ENCODE results near the gene IRF2BP1. TPM values are rescaled to one million over a fixed set of nuclear protein-coding genes. Genes with fewer than 3 reads are reported as not detected.

Gene IRF2BP1
- total RNA-seq, 1 experiment from 2014 or later, result 24.7 TPM

- no peaks in the 10 kb centered on the region for H3K36me3 ChIP-seq (ENCODE audit: low read depth)
- peak overlapping the region; percentile 75; the same call in 1 of the 2 replicates for H3K4me3 ChIP-seq
- TF ChIP-seq, protein P1, sequence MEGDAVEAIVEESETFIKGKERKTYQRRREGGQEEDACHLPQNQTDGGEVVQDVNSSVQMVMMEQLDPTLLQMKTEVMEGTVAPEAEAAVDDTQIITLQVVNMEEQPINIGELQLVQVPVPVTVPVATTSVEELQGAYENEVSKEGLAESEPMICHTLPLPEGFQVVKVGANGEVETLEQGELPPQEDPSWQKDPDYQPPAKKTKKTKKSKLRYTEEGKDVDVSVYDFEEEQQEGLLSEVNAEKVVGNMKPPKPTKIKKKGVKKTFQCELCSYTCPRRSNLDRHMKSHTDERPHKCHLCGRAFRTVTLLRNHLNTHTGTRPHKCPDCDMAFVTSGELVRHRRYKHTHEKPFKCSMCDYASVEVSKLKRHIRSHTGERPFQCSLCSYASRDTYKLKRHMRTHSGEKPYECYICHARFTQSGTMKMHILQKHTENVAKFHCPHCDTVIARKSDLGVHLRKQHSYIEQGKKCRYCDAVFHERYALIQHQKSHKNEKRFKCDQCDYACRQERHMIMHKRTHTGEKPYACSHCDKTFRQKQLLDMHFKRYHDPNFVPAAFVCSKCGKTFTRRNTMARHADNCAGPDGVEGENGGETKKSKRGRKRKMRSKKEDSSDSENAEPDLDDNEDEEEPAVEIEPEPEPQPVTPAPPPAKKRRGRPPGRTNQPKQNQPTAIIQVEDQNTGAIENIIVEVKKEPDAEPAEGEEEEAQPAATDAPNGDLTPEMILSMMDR (conservative IDR thresholded peaks at IDR 0.05), result no peak
- TF ChIP-seq EZH2 (IDR thresholded peaks at IDR 0.05; ENCODE audit: low read depth), result no peak
- intact Hi-C loops (cut with micrococcal nuclease; ENCODE audit: unreplicated experiment), result loop anchor here (1.0 to 5.0 kb wide), 3 partner anchors 67 to 133 kb away; partner anchors contain the start of gene SIX5
- no peaks in the 10 kb centered on the region for H3K9me2 ChIP-seq (ENCODE audit: insufficient read depth)
- H4K20me1 ChIP-seq (ENCODE audit: insufficient read depth), result peaks cover 32% of the 10 kb centered on the region
- H3K9me3 ChIP-seq (ENCODE audit: insufficient read depth, low read depth), result no peaks in the 10 kb centered on the region
- H3F3A ChIP-seq (ENCODE audit: insufficient read depth, low read depth), result peaks cover 31% of the 10 kb centered on the region
- H3K27me3 ChIP-seq (ENCODE audit: insufficient read depth, low read depth), result no peaks in the 10 kb centered on the region
- no peak overlapping the region for H2AFZ ChIP-seq
- ChIA-PET CTCF (interaction anchor here (0.5 to 0.6 kb wide), 3 partner anchors 37 to 378 kb away, joined by 3 to 4 read pairs (median 3); no protein-coding TSS in a partner anchor), POLR2A (ENCODE audit: unreplicated experiment) (no interaction called here)
- no peak for DNase-seq
- H3K4me2 ChIP-seq, result peak overlapping the region; percentile 80
- peaks cover 18% of the 10 kb centered on the region for H3K4me1 ChIP-seq (replicated peaks; ENCODE audit: insufficient read depth)
- no peak overlapping the region for H3K27ac ChIP-seq
- BruUV-seq (replicated peaks), result no TSS peak
- H3K79me2 ChIP-seq (ENCODE audit: low read depth), result peaks cover 23% of the 10 kb centered on the region
Measured at GRCh38 chr19:45883881-45884681, 1.9 kb downstream of the IRF2BP1 start.

DNA sequence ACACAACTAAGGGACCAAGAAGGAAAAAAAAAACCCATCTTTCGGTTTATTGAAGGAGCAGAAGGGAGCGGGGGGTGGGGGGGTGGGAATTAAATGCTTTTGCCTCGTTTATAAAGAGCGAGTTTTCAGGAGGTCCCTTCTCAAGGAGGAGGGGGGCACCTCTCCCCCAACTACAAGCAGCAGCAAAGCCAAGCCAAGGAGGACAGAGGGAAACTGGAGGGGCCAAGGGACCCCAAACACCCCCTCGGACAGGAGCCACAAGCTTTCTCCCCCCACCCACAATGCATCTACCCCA lies 2.4 kb downstream of the IRF2BP1 start:
- H2AFZ ChIP-seq, result no peak overlapping the region
- no peaks in the 10 kb centered on the region for H3K9me3 ChIP-seq (ENCODE audit: insufficient read depth, low read depth)
- peaks cover 20% of the 10 kb centered on the region for H3K4me1 ChIP-seq (replicated peaks; ENCODE audit: insufficient read depth)
- TF ChIP-seq, protein P1 (conservative IDR thresholded peaks at IDR 0.05), result peak; percentile 51; the same call in 1 of the 2 replicates
- no peak for TF ChIP-seq EZH2 (IDR thresholded peaks at IDR 0.05; ENCODE audit: low read depth)
- H3K4me2 ChIP-seq, result peak overlapping the region; percentile 51
- no peaks in the 10 kb centered on the region for H3K9me2 ChIP-seq (ENCODE audit: insufficient read depth)
- DNase-seq, result no peak
- BruUV-seq (replicated peaks), result no TSS peak
- peaks cover 23% of the 10 kb centered on the region for H3K79me2 ChIP-seq (ENCODE audit: low read depth)
- POLR2A ChIA-PET (ENCODE audit: unreplicated experiment), result no interaction called here
- CTCF ChIA-PET, result interaction anchor here (0.5 to 0.6 kb wide), 2 partner anchors 92 to 377 kb away, joined by 3 read pairs; no protein-coding TSS in a partner anchor
- no peaks in the 10 kb centered on the region for H3K36me3 ChIP-seq (ENCODE audit: low read depth)
- peaks cover 32% of the 10 kb centered on the region for H4K20me1 ChIP-seq (ENCODE audit: insufficient read depth)
- peaks cover 35% of the 10 kb centered on the region for H3F3A ChIP-seq (ENCODE audit: insufficient read depth, low read depth)
- no peak overlapping the region for H3K27ac ChIP-seq
- intact Hi-C loops (cut with micrococcal nuclease; ENCODE audit: unreplicated experiment), result loop anchor here (1.0 to 5.0 kb wide), 3 partner anchors 66 to 134 kb away; partner anchors contain the start of gene SIX5
- H3K27me3 ChIP-seq (ENCODE audit: insufficient read depth, low read depth), result no peaks in the 10 kb centered on the region
- no peak overlapping the region; the same call in 1 of the 2 replicates for H3K4me3 ChIP-seq

DNA sequence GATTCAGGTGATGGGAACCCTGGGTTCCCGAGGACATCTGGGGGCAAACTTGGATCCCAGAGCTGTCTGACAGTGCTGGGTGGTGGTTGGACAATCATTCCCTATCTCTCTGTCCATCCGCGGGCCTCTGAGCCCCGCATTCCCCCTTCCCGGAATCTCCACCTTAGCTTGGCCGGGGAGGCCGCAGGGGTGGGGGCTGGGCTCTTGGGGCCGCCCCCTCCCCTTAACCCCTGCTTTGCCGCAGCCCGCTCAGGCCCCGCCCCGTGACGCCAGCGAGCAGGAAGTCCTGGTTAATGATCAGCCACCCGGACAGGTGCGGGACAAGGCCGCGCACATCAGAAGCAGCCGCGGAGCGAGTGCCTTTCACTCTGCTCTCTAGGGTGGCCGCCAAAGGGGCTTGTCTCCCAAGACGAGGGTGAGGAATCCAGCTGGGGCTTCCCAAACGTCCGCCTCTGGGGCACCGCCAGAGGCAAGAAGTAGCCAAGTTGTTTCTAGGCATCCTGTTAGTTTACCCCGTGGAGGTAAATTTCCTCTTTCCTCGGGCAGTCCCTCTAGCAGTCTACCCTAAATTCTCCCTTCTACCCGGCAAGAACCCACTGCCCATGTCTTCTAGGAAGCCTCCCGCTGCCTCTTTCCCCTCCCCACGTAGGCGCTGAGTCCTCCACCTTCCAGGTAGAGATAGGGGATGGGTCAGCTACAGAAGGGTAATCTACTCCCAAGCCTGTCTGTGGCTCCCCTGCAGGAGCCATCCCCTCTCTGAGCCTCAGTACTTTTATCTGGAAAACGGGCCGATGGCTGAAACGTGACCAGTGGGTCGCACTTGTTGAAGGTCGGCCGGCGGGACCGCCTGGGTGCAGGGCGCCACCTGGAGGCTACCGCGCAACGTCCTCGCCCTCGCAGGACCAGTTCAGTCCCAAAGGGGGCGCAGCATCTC lies 3.0 kb downstream of the IRF2BP1 start:
- H2AFZ ChIP-seq, result no peak overlapping the region
- DNase-seq, result peak; percentile 70 to 87

More for the DNA sequence above, 3.0 kb downstream of the IRF2BP1 start:
- Histone ChIP-seq H3F3A (ENCODE audit: insufficient read depth, low read depth) (peaks cover 36% of the 10 kb centered on the region), H3K79me2 (ENCODE audit: low read depth) (peaks cover 23% of the 10 kb centered on the region), H3K4me2 (peak overlapping the region; percentile 69), H3K27me3 (ENCODE audit: insufficient read depth, low read depth) (no peaks in the 10 kb centered on the region), H4K20me1 (ENCODE audit: insufficient read depth) (peaks cover 32% of the 10 kb centered on the region), H3K9me2 (ENCODE audit: insufficient read depth) (no peaks in the 10 kb centered on the region), H3K4me3 (peak overlapping the region; percentile 41; the same call in 1 of the 2 replicates), H3K36me3 (ENCODE audit: low read depth) (no peaks in the 10 kb centered on the region), H3K27ac (no peak overlapping the region), H3K4me1 (replicated peaks; ENCODE audit: insufficient read depth) (peaks cover 26% of the 10 kb centered on the region), H3K9me3 (ENCODE audit: insufficient read depth, low read depth) (no peaks in the 10 kb centered on the region)
- TF ChIP-seq, protein P1 (conservative IDR thresholded peaks at IDR 0.05), result peak; percentile 99
- TF ChIP-seq EZH2 (IDR thresholded peaks at IDR 0.05; ENCODE audit: low read depth), result no peak
- BruUV-seq (replicated peaks), result no TSS peak
- intact Hi-C loops (cut with micrococcal nuclease; ENCODE audit: unreplicated experiment), result loop anchor here (1.0 to 5.0 kb wide), 3 partner anchors 66 to 134 kb away; partner anchors contain the start of gene SIX5
- ChIA-PET POLR2A (ENCODE audit: unreplicated experiment) (interaction anchor here (0.6 kb wide), 1 partner anchor 114 kb away, joined by 4 read pairs; the partner anchor contains the start of gene SIX5), CTCF (interaction anchor here (0.6 to 1.8 kb wide), 3 partner anchors 19 to 377 kb away, joined by 3 to 6 read pairs (median 6); partner anchors contain the start of gene FOXA3)

Measured in PC-9 (cell line).